ENCODE measurements around the gene PDZK1IP1.
"Not testable (repeated sequence)": the region's sequence is repeated elsewhere in the genome, so short reads cannot be mapped to it uniquely, and the experiment has no call there.

The PDZK1IP1 gene

GRCh38 chr1:47180603-47181094, 9.2 kb downstream of the PDZK1IP1 start:
- no peak for DNase-seq

GRCh38 chr1:47179988-47180563, 9.8 kb downstream of the PDZK1IP1 start:
- no peak for DNase-seq

- peak; percentile 63 for DNase-seq
Measured at GRCh38 chr1:47179017-47179987, 10.5 kb downstream of the PDZK1IP1 start.

GRCh38 chr1:47178654-47179016, 11.2 kb downstream of the PDZK1IP1 start:
- DNase-seq = no peak

- no peak for DNase-seq
Measured at GRCh38 chr1:47178020-47178419, 11.8 kb downstream of the PDZK1IP1 start.

- no peak for DNase-seq
Measured at GRCh38 chr1:47175227-47175934, 14.5 kb downstream of the PDZK1IP1 start.

- no peak for DNase-seq
Measured at GRCh38 chr1:47174656-47175020, 15.2 kb downstream of the PDZK1IP1 start.

GRCh38 chr1:47172782-47173181, 17.1 kb downstream of the PDZK1IP1 start:
- no peak for DNase-seq

- no peak for DNase-seq
Measured at GRCh38 chr1:47164552-47164951, 25.3 kb downstream of the PDZK1IP1 start.

- no peak for DNase-seq
Measured at GRCh38 chr1:47161298-47162040, 28.4 kb downstream of the PDZK1IP1 start.

- no peak for DNase-seq
Measured at GRCh38 chr1:47160716-47161115, 29.1 kb downstream of the PDZK1IP1 start.

GRCh38 chr1:47157957-47158356, 31.9 kb downstream of the PDZK1IP1 start:
- not testable (repeated sequence) for DNase-seq

- DNase-seq = not testable (repeated sequence)
Measured at GRCh38 chr1:47156457-47156856, 33.4 kb downstream of the PDZK1IP1 start.

- DNase-seq = not testable (repeated sequence)
Measured at GRCh38 chr1:47149162-47149561, 40.7 kb downstream of the PDZK1IP1 start.

GRCh38 chr1:47147047-47147785, 42.6 kb downstream of the PDZK1IP1 start:
- DNase-seq = no peak

GRCh38 chr1:47146495-47146894, 43.3 kb downstream of the PDZK1IP1 start:
- DNase-seq = not testable (repeated sequence)

GRCh38 chr1:47143654-47144053, 46.2 kb downstream of the PDZK1IP1 start:
- DNase-seq = not testable (repeated sequence)

GRCh38 chr1:47140358-47140757, 49.5 kb downstream of the PDZK1IP1 start:
- not testable (repeated sequence) for DNase-seq

GRCh38 chr1:47137925-47138615, 51.8 kb downstream of the PDZK1IP1 start:
- DNase-seq = no peak

- no peak for DNase-seq
Measured at GRCh38 chr1:47137198-47137597, 52.6 kb downstream of the PDZK1IP1 start, which contains the start of gene CYP4A22. CYP4A22 (plus strand) TSS chr1:47137441; CDS start chr1:47137486, 45 bp downstream.
